Muscle layer of duodenum (tissue), 2 donors: ENCODE measurements around the gene FRMD3.

Experiments used
- H3K27ac ChIP-seq: one replicate; pipeline ENCODE4 v1.7.0; 2013; ENCODE audit warnings: mild to moderate bottlenecking, low read length
- H3K27me3 ChIP-seq: one replicate; pipeline ENCODE4 v1.7.0; 2013; ENCODE audit warnings: low read depth, mild to moderate bottlenecking, control low read depth, low read length
- H3K36me3 ChIP-seq, 2 donors: one replicate each; pipeline ENCODE4 v1.7.0; 2013; ENCODE audit warnings: low read length in 2 of 2, control low read depth in 1 of 2, mild to moderate bottlenecking in 1 of 2; ENCODE audit not compliant: insufficient read depth in 2 of 2, control insufficient read depth in 1 of 2
- H3K4me1 ChIP-seq, 2 donors: one replicate each; pipeline ENCODE4 v1.7.0; 2013; ENCODE audit warnings: low read length in 2 of 2, mild to moderate bottlenecking in 2 of 2, control low read depth in 1 of 2, moderate library complexity in 1 of 2; ENCODE audit not compliant: insufficient read depth in 2 of 2, control insufficient read depth in 1 of 2
- H3K4me3 ChIP-seq, 2 donors: one replicate each; pipeline ENCODE4 v1.7.0; 2013; ENCODE audit warnings: low read length in 2 of 2, low read depth in 1 of 2, mild to moderate bottlenecking in 1 of 2
- H3K9me3 ChIP-seq, 2 donors: one replicate each; pipeline ENCODE4 v1.7.0; 2013; ENCODE audit warnings: low read length in 2 of 2, control low read depth in 1 of 2, mild to moderate bottlenecking in 1 of 2; ENCODE audit not compliant: control insufficient read depth in 1 of 2
- donor health status: healthy.

Gene FRMD3

DNA sequence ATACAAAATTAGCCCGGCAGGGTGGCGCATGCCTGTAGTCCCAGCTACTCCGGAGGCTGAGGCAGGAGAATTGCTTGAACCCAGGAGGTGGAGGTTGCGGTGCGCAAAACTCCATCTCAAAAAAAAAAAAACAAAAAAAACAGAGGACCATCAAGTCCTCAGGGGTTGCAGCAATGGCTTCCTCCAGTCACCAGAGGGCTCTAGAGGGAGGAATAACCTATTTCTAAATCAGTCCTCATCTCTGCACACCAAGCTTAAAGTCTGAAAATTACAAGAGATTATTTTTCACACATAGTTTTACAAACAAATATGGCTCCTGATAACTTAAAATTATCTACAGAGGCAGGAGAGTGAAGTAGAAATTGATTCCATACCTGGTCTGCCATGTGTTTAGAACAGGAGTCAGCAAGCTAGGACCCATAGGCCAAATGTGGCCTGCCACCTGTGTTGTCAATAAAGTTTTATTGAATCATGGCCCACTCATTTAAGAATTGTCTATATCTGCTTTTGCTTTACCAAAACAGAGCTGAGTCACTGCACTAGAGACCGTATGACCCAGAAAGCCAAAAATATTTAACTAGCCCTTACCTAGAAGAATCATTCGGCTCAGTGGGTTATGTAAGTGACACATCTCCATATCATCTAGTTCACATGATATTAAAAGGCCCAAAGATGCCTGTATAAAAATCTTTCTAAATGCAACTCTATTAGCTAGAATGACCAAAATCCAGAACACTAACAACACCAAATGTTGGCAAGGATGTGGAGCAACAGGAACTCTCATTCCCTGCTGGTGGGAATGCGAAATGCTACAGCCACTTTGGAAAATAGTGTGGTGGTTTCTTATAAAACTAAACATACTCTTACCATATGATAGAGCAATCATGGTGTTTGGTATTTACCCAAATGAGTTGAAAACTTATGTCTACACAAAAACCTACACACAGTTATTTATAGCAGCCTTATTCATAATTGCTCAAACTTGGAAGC, 207.7 kb downstream of the FRMD3 start:
- H3K27ac ChIP-seq, result no peak overlapping the region
- no peak overlapping the region for H3K4me3 ChIP-seq
- no peaks in the 10 kb centered on the region for H3K9me3 ChIP-seq
- H3K27me3 ChIP-seq, result no peaks in the 10 kb centered on the region
- no peaks in the 10 kb centered on the region for H3K36me3 ChIP-seq
- no peaks in the 10 kb centered on the region for H3K4me1 ChIP-seq

DNA sequence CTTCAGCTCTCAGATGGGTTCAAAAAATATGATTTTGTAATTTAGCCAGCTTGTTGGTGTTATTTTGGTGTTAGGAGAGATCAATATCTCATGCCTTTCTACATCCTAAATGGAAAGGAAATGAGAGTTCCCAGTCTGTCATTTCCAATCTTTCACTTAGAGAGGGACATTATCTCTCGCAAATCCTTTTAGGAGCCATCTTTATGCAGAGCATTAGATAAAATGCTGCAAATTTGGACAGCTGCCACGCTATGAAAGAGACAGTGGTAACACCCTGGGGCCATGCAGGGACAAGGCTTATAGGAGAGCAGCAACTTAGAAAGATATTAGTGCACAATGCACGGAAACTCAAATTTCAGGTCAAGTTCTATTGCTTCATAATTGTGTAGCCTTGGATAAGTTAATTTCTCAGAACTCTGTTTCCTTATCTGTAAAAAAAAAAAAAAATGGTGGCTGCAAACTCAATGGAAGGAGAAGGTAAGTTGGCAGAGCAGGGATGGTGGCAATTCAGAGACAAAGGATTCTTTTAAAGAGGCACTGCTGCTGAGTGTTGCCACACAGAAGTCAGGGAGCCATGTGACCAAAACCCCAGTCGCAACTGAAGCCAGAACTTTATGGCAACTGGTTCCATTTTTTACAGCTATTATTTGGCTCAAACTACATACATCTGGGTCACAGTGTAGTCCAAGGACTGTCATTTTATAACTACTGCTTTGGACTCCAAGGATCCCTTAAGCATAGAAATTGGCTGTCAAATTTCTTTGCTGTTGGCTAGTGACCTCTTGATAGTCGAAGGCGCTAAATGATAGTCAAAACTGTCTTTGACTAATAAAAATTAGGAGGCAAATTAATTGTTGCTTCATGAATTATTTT, 210.2 kb downstream of the FRMD3 start:
- Histone ChIP-seq H3K27me3 (no peaks in the 10 kb centered on the region), H3K36me3 (no peaks in the 10 kb centered on the region), H3K4me1 (no peaks in the 10 kb centered on the region), H3K27ac (no peak overlapping the region), H3K4me3 (no peak overlapping the region), H3K9me3 (peaks cover 0 to 3% of the 10 kb centered on the region in 2 donors)

- Histone ChIP-seq H3K27me3 (no peaks in the 10 kb centered on the region), H3K4me1 (no peaks in the 10 kb centered on the region), H3K36me3 (no peaks in the 10 kb centered on the region), H3K27ac (no peak overlapping the region), H3K4me3 (no peak overlapping the region), H3K9me3 (peaks cover 0 to 4% of the 10 kb centered on the region in 2 donors)
Measured at GRCh38 chr9:83327323-83327722, 210.9 kb downstream of the FRMD3 start.

- Histone ChIP-seq H3K27me3 (no peaks in the 10 kb centered on the region), H3K4me3 (no peak overlapping the region), H3K9me3 (peaks cover 0 to 4% of the 10 kb centered on the region in 2 donors), H3K4me1 (no peaks in the 10 kb centered on the region), H3K36me3 (no peaks in the 10 kb centered on the region), H3K27ac (no peak overlapping the region)
Measured at GRCh38 chr9:83323148-83323547, 215.1 kb downstream of the FRMD3 start.

GRCh38 chr9:83322438-83322837, 215.8 kb downstream of the FRMD3 start:
- peaks cover 0 to 4% of the 10 kb centered on the region in 2 donors for H3K9me3 ChIP-seq

DNA sequence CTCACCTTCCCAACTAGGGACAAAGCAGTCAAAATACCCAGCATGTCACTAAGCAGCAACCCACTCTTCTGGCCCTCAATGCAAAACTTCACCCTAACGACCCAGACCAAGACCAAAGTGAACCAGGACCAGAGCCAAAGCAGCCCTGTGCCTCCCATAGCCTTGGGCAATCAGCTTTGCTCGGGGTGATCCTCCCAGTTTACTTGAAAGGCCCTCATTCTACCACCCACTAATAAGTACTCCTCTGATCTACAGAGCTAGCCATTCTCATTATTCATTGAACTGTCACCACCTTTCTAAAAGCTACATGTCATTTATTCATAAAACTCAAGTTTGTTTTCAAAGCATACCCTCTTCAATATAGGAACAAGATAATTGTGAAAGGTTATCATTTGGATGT, 221.0 kb downstream of the FRMD3 start:
- Histone ChIP-seq H3K36me3 (no peaks in the 10 kb centered on the region), H3K27me3 (no peaks in the 10 kb centered on the region), H3K27ac (no peak overlapping the region), H3K4me1 (no peaks in the 10 kb centered on the region), H3K4me3 (no peak overlapping the region), H3K9me3 (no peaks in the 10 kb centered on the region)

More at GRCh38 chr9:83322438-83322837, 215.8 kb downstream of the FRMD3 start:
- Histone ChIP-seq H3K4me3 (no peak overlapping the region), H3K36me3 (no peaks in the 10 kb centered on the region), H3K27me3 (no peaks in the 10 kb centered on the region), H3K4me1 (no peaks in the 10 kb centered on the region), H3K27ac (no peak overlapping the region)

- Histone ChIP-seq H3K4me1 (no peaks in the 10 kb centered on the region), H3K9me3 (no peaks in the 10 kb centered on the region), H3K27ac (no peak overlapping the region), H3K4me3 (no peak overlapping the region), H3K27me3 (no peaks in the 10 kb centered on the region), H3K36me3 (no peaks in the 10 kb centered on the region)
Measured at GRCh38 chr9:83315649-83316048, 222.6 kb downstream of the FRMD3 start.

DNA sequence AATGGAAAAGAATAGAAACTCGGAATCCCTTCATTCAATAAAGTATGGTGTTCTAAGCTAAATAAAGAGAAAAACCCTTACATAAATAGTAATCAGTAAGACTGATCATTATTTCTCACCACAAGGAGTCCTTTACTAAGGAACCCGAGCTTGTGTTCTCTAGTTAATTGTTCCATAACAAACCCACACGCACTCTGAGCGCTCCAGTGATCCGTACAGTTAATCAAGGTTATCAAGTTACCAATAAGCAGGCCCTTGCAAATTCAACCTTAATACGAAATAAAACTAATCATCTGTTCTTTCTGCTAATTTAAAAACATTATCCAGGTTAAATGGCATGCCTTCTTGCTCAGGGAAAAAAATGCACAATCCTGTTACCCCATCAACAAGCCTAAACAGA, 224.4 kb downstream of the FRMD3 start:
- Histone ChIP-seq H3K36me3 (no peaks in the 10 kb centered on the region), H3K27me3 (no peaks in the 10 kb centered on the region), H3K4me1 (no peaks in the 10 kb centered on the region), H3K9me3 (no peaks in the 10 kb centered on the region), H3K4me3 (no peak overlapping the region), H3K27ac (no peak overlapping the region)

- Histone ChIP-seq H3K27ac (no peak overlapping the region), H3K9me3 (no peaks in the 10 kb centered on the region), H3K36me3 (no peaks in the 10 kb centered on the region), H3K27me3 (no peaks in the 10 kb centered on the region), H3K4me1 (peaks cover 0 to 1% of the 10 kb centered on the region in 2 donors), H3K4me3 (no peak overlapping the region)
Measured at GRCh38 chr9:83312537-83312936, 225.7 kb downstream of the FRMD3 start.

DNA sequence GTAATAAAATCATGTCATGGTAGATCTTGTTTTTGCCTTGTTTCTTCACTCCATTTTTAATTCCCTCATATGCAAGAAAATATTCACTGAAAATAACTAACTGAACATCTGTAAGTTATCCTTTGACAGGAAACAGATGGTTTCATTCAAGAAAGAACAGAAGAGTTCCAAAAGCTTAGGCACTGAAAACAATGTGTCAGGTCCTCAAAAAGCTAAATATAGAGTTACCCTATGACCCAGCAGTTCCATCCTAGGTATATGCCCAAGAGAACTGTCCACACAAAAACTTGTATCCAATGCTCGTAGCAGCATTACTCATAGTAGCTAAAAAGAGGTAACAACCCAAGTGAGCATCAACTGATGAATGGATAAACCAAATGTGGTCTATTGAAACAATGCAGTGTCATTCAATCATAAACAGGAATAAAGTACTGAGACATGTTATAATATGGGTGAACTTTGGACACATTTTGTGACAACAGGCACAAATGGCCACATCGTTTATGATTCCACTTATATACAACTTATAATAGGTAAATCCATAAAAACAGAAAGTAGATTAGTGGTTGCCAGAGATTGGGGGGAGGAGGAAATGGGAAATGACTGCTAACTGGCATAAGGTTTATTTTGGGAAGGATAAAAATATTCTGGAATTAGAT, 231.0 kb downstream of the FRMD3 start:
- Histone ChIP-seq H3K4me3 (no peak overlapping the region), H3K36me3 (no peaks in the 10 kb centered on the region), H3K9me3 (no peaks in the 10 kb centered on the region), H3K27ac (no peak overlapping the region), H3K27me3 (no peaks in the 10 kb centered on the region), H3K4me1 (peaks cover 4 to 31% of the 10 kb centered on the region in 2 donors)

DNA sequence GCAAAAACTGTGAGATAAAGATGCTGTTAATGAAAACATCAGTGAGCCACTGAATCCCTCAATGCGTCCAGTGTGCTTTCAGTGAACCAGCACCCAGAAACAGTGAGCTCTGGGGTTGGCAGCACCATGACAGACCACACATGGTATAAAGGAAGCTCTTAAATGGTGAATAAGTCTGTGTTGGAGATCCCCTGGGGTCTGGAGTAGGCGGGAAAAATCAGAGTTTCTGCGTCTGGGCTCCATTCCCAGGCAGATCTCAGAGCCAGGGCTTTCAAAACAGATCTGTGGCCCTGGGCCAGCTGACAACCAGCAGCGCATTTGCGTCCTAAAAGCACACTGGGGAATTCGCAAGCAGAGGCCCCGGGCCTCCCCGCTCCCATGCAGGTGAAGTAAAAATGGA, 233.5 kb downstream of the FRMD3 start:
- H3K27me3 ChIP-seq, result no peaks in the 10 kb centered on the region
- H3K4me3 ChIP-seq, result peak overlapping the region in 1 of 2 donors; percentile 17
- H3K4me1 ChIP-seq, result peaks cover 4 to 31% of the 10 kb centered on the region in 2 donors
- no peaks in the 10 kb centered on the region for H3K36me3 ChIP-seq
- no peaks in the 10 kb centered on the region for H3K9me3 ChIP-seq
- H3K27ac ChIP-seq, result no peak overlapping the region
